H1 (cell line): ENCODE data around the gene CDH20. TPM values are rescaled to one million over a fixed set of nuclear protein-coding genes. Genes with fewer than 3 reads are reported as not detected.

Source experiments
- CTCF ChIA-PET: fragments of 300-600 bp; sonication (Branson Sonifier 250); formaldehyde crosslinking; loops from one replicate; lab custom pipeline; 2021; ENCODE audit not compliant: partially characterized antibody; lab: Charles Lee
- POLR2A ChIA-PET: fragments of 300-600 bp; sonication (Branson Sonifier 250); formaldehyde crosslinking; loops from one replicate; lab custom pipeline; 2021; ENCODE audit warnings: inconsistent platforms; ENCODE audit not compliant: partially characterized antibody; lab: Charles Lee
- DNase-seq, 2 experiments: peaks; one replicate each; pipeline versions ENCODE4 v3.0.0 to v3.0.0-alpha.2; 2010 to 2022; ENCODE audit warnings: low spot score in 2 of 2, low read depth in 1 of 2, mixed read lengths in 1 of 2
- FAIRE-seq: peaks from 2 replicates; lab custom pipeline; 2011; peaks lifted over from hg19 to GRCh38; lab: Jason Lieb, UNC
- H2AFZ ChIP-seq: 2 replicates; pipeline ENCODE4 v1.8.1; 2012; ENCODE audit warnings: low read length, inconsistent platforms
- H2AK5ac ChIP-seq: 2 replicates; pipeline ENCODE4 v1.6.1; 2013; ENCODE audit warnings: low read depth, low read length
- H2BK120ac ChIP-seq: replicated peaks from 2 replicates; pipeline ENCODE3; 2013; ENCODE audit warnings: low read depth, low read length, inconsistent platforms
- H2BK12ac ChIP-seq: 2 replicates; pipeline ENCODE4 v1.6.1; 2013; ENCODE audit warnings: low read depth, low read length
- H2BK15ac ChIP-seq: 2 replicates; pipeline ENCODE4 v1.6.1; 2013; ENCODE audit warnings: low read length
- H2BK20ac ChIP-seq: 2 replicates; pipeline ENCODE4 v1.6.1; 2013; ENCODE audit warnings: low read length
- H2BK5ac ChIP-seq: 2 replicates; pipeline ENCODE4 v1.6.1; 2013; ENCODE audit warnings: low read depth, low read length
- H3K14ac ChIP-seq: 2 replicates; pipeline ENCODE4 v1.6.1; 2013; ENCODE audit warnings: inconsistent platforms; ENCODE audit not compliant: insufficient read length
- H3K18ac ChIP-seq: 2 replicates; pipeline ENCODE4 v1.6.1; 2013; ENCODE audit warnings: low read length; ENCODE audit errors: extremely low read depth
- H3K23ac ChIP-seq: 2 replicates; pipeline ENCODE4 v1.6.1; 2013; ENCODE audit warnings: inconsistent platforms; ENCODE audit not compliant: insufficient read length
- H3K23me2 ChIP-seq: 2 replicates; pipeline ENCODE4 v1.6.1; 2013; ENCODE audit warnings: low read depth, low read length
- H3K27ac ChIP-seq: 2 replicates; pipeline ENCODE4 v1.6.1; 2011; ENCODE audit warnings: low read depth, low read length, inconsistent platforms
- H3K27me3 ChIP-seq, 4 experiments: replicated peaks in 1 of 4; 1 replicate in 1 of 4; 2 replicates in 3 of 4; pipeline versions ENCODE4 v1.6.1 to v1.8.1; 2011 to 2013; ENCODE audit warnings: low read length in 3 of 4, mild to moderate bottlenecking in 3 of 4, inconsistent platforms in 2 of 4, mixed read lengths in 2 of 4, moderate library complexity in 1 of 4; ENCODE audit not compliant: control insufficient read depth in 3 of 4, insufficient read depth in 3 of 4; ENCODE audit errors: extremely low read depth in 1 of 4
- H3K36me3 ChIP-seq, 4 experiments: 2 replicates each; pipeline versions ENCODE4 v1.6.1 to v1.8.1; 2011 to 2013; ENCODE audit warnings: mild to moderate bottlenecking in 4 of 4, low read length in 3 of 4, moderate library complexity in 2 of 4, control low read depth in 1 of 4, inconsistent platforms in 1 of 4; ENCODE audit not compliant: insufficient read depth in 4 of 4, control insufficient read depth in 2 of 4
- H3K4ac ChIP-seq: replicated peaks from 2 replicates; pipeline ENCODE3; 2013; ENCODE audit warnings: low read length, low read depth, mixed read lengths, inconsistent platforms; ENCODE audit not compliant: insufficient read length
- H3K4me1 ChIP-seq, 4 experiments: replicated peaks in 1 of 4; 1 replicate in 1 of 4; 2 replicates in 3 of 4; pipeline versions ENCODE4 v1.6.1 to v1.8.1; 2011 to 2013; ENCODE audit warnings: low read length in 3 of 4, inconsistent platforms in 2 of 4, mixed read lengths in 1 of 4; ENCODE audit not compliant: insufficient read depth in 4 of 4, control insufficient read depth in 3 of 4
- H3K4me2 ChIP-seq, 2 experiments: 2 replicates each; pipeline versions ENCODE4 v1.6.1 to v1.8.1; 2011 to 2013; ENCODE audit warnings: low read depth in 2 of 2, low read length in 2 of 2, control low read depth in 1 of 2, inconsistent platforms in 1 of 2, mild to moderate bottlenecking in 1 of 2; ENCODE audit not compliant: insufficient read depth in 1 of 2
- H3K4me3 ChIP-seq, 4 experiments: fragments of 200-600, 300-600 bp in 1 of 4; sonication (generic), shearing (Covaris generic), sonication (Bioruptor Twin) in 1 of 4; 2 replicates each; pipeline versions ENCODE4 v1.5.1 to v1.8.1; 2011 to 2016; ENCODE audit warnings: low read length in 4 of 4, low read depth in 3 of 4, control low read depth in 2 of 4, inconsistent platforms in 2 of 4, mild to moderate bottlenecking in 2 of 4, mixed read lengths in 1 of 4, moderate library complexity in 1 of 4; ENCODE audit not compliant: insufficient read depth in 2 of 4; ENCODE audit errors: extremely low read depth in 1 of 4
- H3K56ac ChIP-seq: replicated peaks from 2 replicates; pipeline ENCODE3; 2013; ENCODE audit warnings: low read depth, mild to moderate bottlenecking, mixed read lengths, low read length, inconsistent platforms; ENCODE audit not compliant: insufficient read length
- H3K79me1 ChIP-seq: 2 replicates; pipeline ENCODE4 v1.6.1; 2013; ENCODE audit warnings: low read depth, low read length, control low read depth
- H3K79me2 ChIP-seq, 2 experiments: 2 replicates each; pipeline versions ENCODE4 v1.6.1 to v1.8.1; 2012 to 2013; ENCODE audit warnings: low read length in 2 of 2, mild to moderate bottlenecking in 2 of 2, inconsistent platforms in 1 of 2; ENCODE audit not compliant: insufficient read depth in 2 of 2, control insufficient read depth in 1 of 2
- H3K9ac ChIP-seq, 4 experiments: replicated peaks in 1 of 4; 1 replicate in 1 of 4; 2 replicates in 3 of 4; pipeline versions ENCODE4 v1.6.1 to v1.8.1; 2011 to 2013; ENCODE audit warnings: low read depth in 3 of 4, low read length in 3 of 4, control low read depth in 2 of 4, mild to moderate bottlenecking in 2 of 4, moderate library complexity in 2 of 4, inconsistent platforms in 1 of 4; ENCODE audit errors: extremely low read depth in 1 of 4
- H3K9me3 ChIP-seq, 2 experiments: 2 replicates each; pipeline versions ENCODE4 v1.6.1 to v1.8.1; 2012 to 2013; ENCODE audit warnings: mild to moderate bottlenecking in 2 of 2, moderate library complexity in 2 of 2, control low read depth in 1 of 2, inconsistent platforms in 1 of 2, low read depth in 1 of 2, low read length in 1 of 2, mixed read lengths in 1 of 2; ENCODE audit not compliant: insufficient read depth in 2 of 2
- H4K20me1 ChIP-seq, 2 experiments: replicated peaks in 1 of 2; 2 replicates each; pipeline versions ENCODE3 to v1.8.1; 2011 to 2013; ENCODE audit warnings: inconsistent platforms in 2 of 2, low read length in 2 of 2, mild to moderate bottlenecking in 1 of 2; ENCODE audit not compliant: insufficient read depth in 2 of 2, control insufficient read depth in 1 of 2
- H4K5ac ChIP-seq: 2 replicates; pipeline ENCODE4 v1.6.1; 2013; ENCODE audit warnings: low read length, low read depth, mixed read lengths, inconsistent platforms; ENCODE audit not compliant: insufficient read length
- H4K8ac ChIP-seq: 2 replicates; pipeline ENCODE4 v1.8.0; 2013; ENCODE audit warnings: mild to moderate bottlenecking, moderate library complexity, low read length, inconsistent platforms; ENCODE audit not compliant: insufficient read depth; ENCODE audit errors: extremely low read depth
- H4K91ac ChIP-seq: replicated peaks from 2 replicates; pipeline ENCODE3; 2013; ENCODE audit warnings: low read length, mixed read lengths, inconsistent platforms; ENCODE audit not compliant: insufficient read length
- BRCA1 ChIP-seq: IDR thresholded peaks from 2 replicates; pipeline ENCODE4 v1.6.1; 2012; ENCODE audit warnings: low read depth, low read length, improper control_type of control experiment
- EZH2 ChIP-seq: fragments of 200-600 bp; sonication (generic); IDR thresholded peaks from 2 replicates; pipeline ENCODE4 v1.7.1; 2012; ENCODE audit warnings: low read depth, mild to moderate bottlenecking, moderate library complexity, low read length, inconsistent platforms; ENCODE audit not compliant: severe bottlenecking
- POU5F1 ChIP-seq: IDR thresholded peaks from 2 replicates; pipeline ENCODE4 v1.6.1; 2011; ENCODE audit warnings: low read depth, mild to moderate bottlenecking, low read length, moderate library complexity
- RAD21 ChIP-seq, 2 experiments: IDR thresholded peaks in 1 of 2; conservative IDR thresholded peaks in 1 of 2; 2 replicates each; pipeline ENCODE4 v1.6.1; 2011; ENCODE audit warnings: low read depth in 2 of 2, low read length in 2 of 2, improper control_type of control experiment in 1 of 2, inconsistent platforms in 1 of 2, mild to moderate bottlenecking in 1 of 2, moderate library complexity in 1 of 2
- YY1 ChIP-seq: IDR thresholded peaks from 2 replicates; pipeline ENCODE4 v1.6.1; 2011; ENCODE audit warnings: low read depth, mild to moderate bottlenecking, low read length
- WGBS, 2 experiments: shearing (Covaris generic) in 1 of 2; methylation state at CpG; one replicate each; pipeline versions ENCODE4 v1.1.6 to v1.1.7; 2013 to 2015; ENCODE audit warnings: low lambda C conversion rate in 2 of 2, mixed read lengths in 2 of 2, inconsistent platforms in 1 of 2, low coverage in 1 of 2, missing lambda C conversion rate in 1 of 2; ENCODE audit not compliant: insufficient replicate concordance in 2 of 2, insufficient coverage in 1 of 2, insufficient read length in 1 of 2; ENCODE audit errors: extremely low coverage in 1 of 2, missing lambda C conversion rate in 1 of 2; 5-methylcytosine and 5-hydroxymethylcytosine counted together
- polyA plus RNA-seq, 7 experiments: library from polyadenylated mRNA; depleted of rRNA in 3 of 7; stranded (reverse) in 5 of 7; unstranded in 2 of 7; fragments of >200 nt in 5 of 7; fragments of 200-250 nt in 2 of 7; gene quantifications; 1 replicate in 5 of 7; 2 replicates in 1 of 7; 4 replicates in 1 of 7; pipeline versions ENCODE4 v1.2.1 to v1.2.3, GENCODE V29; 2011 to 2013; ENCODE audit warnings: missing spikeins in 2 of 7, mixed read lengths in 2 of 7
- total RNA-seq: library from RNA; stranded (reverse); fragmentation: NEBNext Ultra II Directional; extraction: Animal tissue kit (Norgen Biotek cat#: 25700); gene quantifications from 2 replicates; pipeline ENCODE4 v1.2.1, GENCODE V29; 2021

The CDH20 gene
- total and polyA plus RNA-seq, 2 of the 8 experiments (the other 6 are each of a cell fraction or from before 2014, with no cell fraction given): 0.07 to 0.12 TPM

- Histone ChIP-seq H4K91ac (no peak overlapping the region), H2AK5ac (no peak overlapping the region), H3K9me3 (no peaks in the 10 kb centered on the region), H3K56ac (no peak overlapping the region), H3K27me3 (no peaks in the 10 kb centered on the region), H3K4me1 (no peaks in the 10 kb centered on the region), H3K9ac (no peak overlapping the region), H4K20me1 (no peaks in the 10 kb centered on the region), H3K23me2 (no peaks in the 10 kb centered on the region), H4K5ac (no peak overlapping the region), H3K18ac (no peak overlapping the region), H3K23ac (no peak overlapping the region), H2BK15ac (no peak overlapping the region), H3K4me2 (no peak overlapping the region), H3K27ac (no peak overlapping the region), H2BK5ac (no peak overlapping the region), H4K8ac (no peak overlapping the region), H3K79me1 (no peaks in the 10 kb centered on the region), H3K4ac (no peak overlapping the region), H2BK20ac (no peak overlapping the region), H3K36me3 (no peaks in the 10 kb centered on the region), H3K4me3 (no peak overlapping the region), H2AFZ (no peak overlapping the region), H2BK12ac (no peak overlapping the region), H3K79me2 (no peaks in the 10 kb centered on the region), H2BK120ac (no peak overlapping the region), H3K14ac (no peak overlapping the region)
- FAIRE-seq: no peak
- CTCF ChIA-PET: interaction anchor here (1.2 kb wide), 1 partner anchor 13 kb away, joined by 3 read pairs; no protein-coding TSS in a partner anchor
- POLR2A ChIA-PET: no interaction called here
- WGBS, 2 experiments: 75% methylated on average over 1 of the region's 1 CpG; no CpG with 5 or more reads in 1 of the 2 experiments
- DNase-seq: no peak
- TF ChIP-seq POU5F1 (no peak), YY1 (no peak), RAD21 (IDR thresholded peaks at IDR 0.05 in 1 of 2, conservative IDR thresholded peaks at IDR 0.05 in 1 of 2; ENCODE audit: low read depth in 2 of 2, low read length in 2 of 2) (no peak), EZH2 (no peak), BRCA1 (no peak)
These were observed 69.5 kb downstream of the CDH20 start for GRCh38 chr18:61402726-61403125.
